ENCODE data around the gene TARS2. TPM values are rescaled to one million over a fixed set of nuclear protein-coding genes. Genes with fewer than 3 reads are reported as not detected.

The TARS2 gene
- polyA plus RNA-seq, 2 of the 4 experiments (the other 2 are of a cell fraction): 19.4 to 21.6 TPM

GRCh38 chr1:150552911-150553289 lies 65.7 kb downstream of the TARS2 start:
- WGBS (ENCODE audit: missing lambda C conversion rate): 90% methylated on average over 7 of the region's 12 CpGs
- no peak for ATAC-seq

GRCh38 chr1:150553392-150554085 lies 66.3 kb downstream of the TARS2 start:
- ChIA-PET CTCF (interaction anchor here (6.1 kb wide), 1 partner anchor 7 kb away, joined by 102 read pairs; no protein-coding TSS in a partner anchor), POLR2A (no interaction called here)
- H3K4me1 ChIP-seq: peaks cover 17% of the 10 kb centered on the region
- FAIRE-seq (no peak), DNase-seq (ENCODE audit: low read depth in 1 of 2, low spot score in 1 of 2) (no peak), ATAC-seq (no peak)
- 89% methylated on average over 13 of the region's 23 CpGs for WGBS (ENCODE audit: missing lambda C conversion rate)
- H3K27ac ChIP-seq: peak overlapping the region in 1 of 2 experiments; percentile 92; a peak in 2 of 6 replicates
- H3K4me2 ChIP-seq: no peak overlapping the region
- H3K9me3 ChIP-seq: no peaks in the 10 kb centered on the region
- TF ChIP-seq NPAS2 (CRISPR knock-in tag; IDR thresholded peaks at IDR 0.05; ENCODE audit: borderline replicate concordance) (no peak), TP53 (CRISPR knock-in tag; IDR thresholded peaks at IDR 0.05) (no peak), CHD4 (IDR thresholded peaks at IDR 0.05; ENCODE audit: borderline replicate concordance) (no peak), KDM5A (IDR thresholded peaks at IDR 0.05) (no peak), POLR2A (IDR thresholded peaks at IDR 0.05; ENCODE audit: low read length) (no peak), POLR2AphosphoS2 (conservative IDR thresholded peaks at IDR 0.05; ENCODE audit: low read length) (no peak), CBX2 (IDR thresholded peaks at IDR 0.05; ENCODE audit: borderline replicate concordance, low read depth) (no peak), EHF (CRISPR knock-in tag; IDR thresholded peaks at IDR 0.05) (no peak)
- no peak overlapping the region for H3K4me3 ChIP-seq

More at GRCh38 chr1:150552911-150553289, 65.7 kb downstream of the TARS2 start:
- FAIRE-seq (no peak), DNase-seq (ENCODE audit: low read depth in 1 of 2, low spot score in 1 of 2) (no peak)
- ChIA-PET POLR2A (no interaction called here), CTCF (interaction anchor here (2.2 to 6.1 kb wide), 2 partner anchors 8 to 36 kb away, joined by 8 to 102 read pairs; no protein-coding TSS in a partner anchor)
- H3K27ac ChIP-seq: peak overlapping the region; percentile 46 to 92; a peak in 4 of 6 replicates
- no peaks in the 10 kb centered on the region for H3K9me3 ChIP-seq
- peaks cover 17% of the 10 kb centered on the region for H3K4me1 ChIP-seq
- H3K4me3 ChIP-seq: no peak overlapping the region
- H3K4me2 ChIP-seq: peak overlapping the region; percentile 46; the same call in 2 of the 3 replicates
- TF ChIP-seq ZNF302 (CRISPR knock-in tag; IDR thresholded peaks at IDR 0.05) (no peak), MAZ (IDR thresholded peaks at IDR 0.05; ENCODE audit: borderline replicate concordance, low read depth, low read length) (no peak), ATOH8 (CRISPR knock-in tag; IDR thresholded peaks at IDR 0.05; ENCODE audit: low read depth) (no peak), RAD21 (conservative IDR thresholded peaks at IDR 0.05 in 1 of 2, IDR thresholded peaks at IDR 0.05 in 1 of 2) (no peak), MAX (IDR thresholded peaks at IDR 0.05) (no peak), FOXS1 (CRISPR knock-in tag; IDR thresholded peaks at IDR 0.05) (no peak), RFX5 (IDR thresholded peaks at IDR 0.05) (no peak), PHF8 (IDR thresholded peaks at IDR 0.05; ENCODE audit: borderline replicate concordance, low read depth) (no peak), JUNB (IDR thresholded peaks at IDR 0.05) (no peak), HEYL (CRISPR knock-in tag; IDR thresholded peaks at IDR 0.05) (no peak), CHD4 (IDR thresholded peaks at IDR 0.05; ENCODE audit: borderline replicate concordance) (no peak), JUN (IDR thresholded peaks at IDR 0.05) (no peak), HDAC2 (IDR thresholded peaks at IDR 0.05) (no peak), EHMT2 (IDR thresholded peaks at IDR 0.05; ENCODE audit: low read depth) (no peak), POLR2AphosphoS2 (conservative IDR thresholded peaks at IDR 0.05; ENCODE audit: low read length) (no peak), SREBF2 (IDR thresholded peaks at IDR 0.05) (no peak), ZC3H11A (IDR thresholded peaks at IDR 0.05) (no peak)
- TF ChIP-seq, protein P1, sequence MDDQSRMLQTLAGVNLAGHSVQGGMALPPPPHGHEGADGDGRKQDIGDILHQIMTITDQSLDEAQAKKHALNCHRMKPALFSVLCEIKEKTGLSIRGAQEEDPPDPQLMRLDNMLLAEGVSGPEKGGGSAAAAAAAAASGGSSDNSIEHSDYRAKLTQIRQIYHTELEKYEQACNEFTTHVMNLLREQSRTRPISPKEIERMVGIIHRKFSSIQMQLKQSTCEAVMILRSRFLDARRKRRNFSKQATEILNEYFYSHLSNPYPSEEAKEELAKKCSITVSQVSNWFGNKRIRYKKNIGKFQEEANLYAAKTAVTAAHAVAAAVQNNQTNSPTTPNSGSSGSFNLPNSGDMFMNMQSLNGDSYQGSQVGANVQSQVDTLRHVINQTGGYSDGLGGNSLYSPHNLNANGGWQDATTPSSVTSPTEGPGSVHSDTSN (IDR thresholded peaks at IDR 0.05): no peak
- TF ChIP-seq, protein P2, sequence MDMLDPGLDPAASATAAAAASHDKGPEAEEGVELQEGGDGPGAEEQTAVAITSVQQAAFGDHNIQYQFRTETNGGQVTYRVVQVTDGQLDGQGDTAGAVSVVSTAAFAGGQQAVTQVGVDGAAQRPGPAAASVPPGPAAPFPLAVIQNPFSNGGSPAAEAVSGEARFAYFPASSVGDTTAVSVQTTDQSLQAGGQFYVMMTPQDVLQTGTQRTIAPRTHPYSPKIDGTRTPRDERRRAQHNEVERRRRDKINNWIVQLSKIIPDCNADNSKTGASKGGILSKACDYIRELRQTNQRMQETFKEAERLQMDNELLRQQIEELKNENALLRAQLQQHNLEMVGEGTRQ (IDR thresholded peaks at IDR 0.05): no peak
